H9 (cell line): Measurements from ENCODE around the gene SSR3. TPM values are rescaled to one million over a fixed set of nuclear protein-coding genes. Genes with fewer than 3 reads are reported as not detected.

Experiments
- DNase-seq: peaks from one replicate; pipeline ENCODE4 v3.0.0-alpha.2; 2017
- H2AFZ ChIP-seq: one replicate; pipeline ENCODE4 v1.6.1; 2013; ENCODE audit warnings: mild to moderate bottlenecking, low read length, control low read depth, moderate library complexity
- H2AK5ac ChIP-seq: 2 replicates; pipeline ENCODE4 v1.6.1; 2013; ENCODE audit warnings: low read length, control low read depth, mixed read lengths; ENCODE audit not compliant: insufficient read length
- H2BK120ac ChIP-seq: one replicate; pipeline ENCODE4 v1.6.1; 2013; ENCODE audit warnings: low read depth, mild to moderate bottlenecking, low read length, control low read depth, inconsistent platforms; ENCODE audit not compliant: poor library complexity, severe bottlenecking
- H2BK12ac ChIP-seq: 2 replicates; pipeline ENCODE4 v1.6.1; 2013; ENCODE audit warnings: low read length, control low read depth, mixed read lengths, low read depth; ENCODE audit not compliant: insufficient read length
- H2BK15ac ChIP-seq: 2 replicates; pipeline ENCODE4 v1.6.1; 2013; ENCODE audit warnings: low read depth, low read length, control low read depth
- H2BK20ac ChIP-seq: one replicate; pipeline ENCODE4 v1.6.1; 2013; ENCODE audit warnings: low read depth, mild to moderate bottlenecking, low read length, control low read depth, inconsistent platforms; ENCODE audit not compliant: poor library complexity, severe bottlenecking
- H2BK5ac ChIP-seq: 2 replicates; pipeline ENCODE4 v1.6.1; 2013; ENCODE audit warnings: low read length, control low read depth, mixed read lengths; ENCODE audit not compliant: insufficient read length
- H3K14ac ChIP-seq: 2 replicates; pipeline ENCODE4 v1.6.1; 2013; ENCODE audit warnings: low read length, control low read depth; ENCODE audit not compliant: insufficient read depth
- H3K18ac ChIP-seq: 2 replicates; pipeline ENCODE4 v1.6.1; 2013; ENCODE audit warnings: low read depth, mild to moderate bottlenecking, mixed read lengths, low read length, control low read depth; ENCODE audit not compliant: insufficient read length
- H3K23ac ChIP-seq: 2 replicates; pipeline ENCODE4 v1.6.1; 2013; ENCODE audit warnings: low read length, control low read depth, mixed read lengths, low read depth; ENCODE audit not compliant: insufficient read length
- H3K23me2 ChIP-seq: 2 replicates; pipeline ENCODE4 v1.6.1; 2013; ENCODE audit warnings: low read depth, mild to moderate bottlenecking, mixed read lengths, low read length, control low read depth; ENCODE audit not compliant: insufficient read length, poor library complexity, severe bottlenecking
- H3K27ac ChIP-seq: 2 replicates; pipeline ENCODE4 v1.5.1; 2013; ENCODE audit warnings: low read length, control low read depth, mixed read lengths, low read depth; ENCODE audit not compliant: insufficient read length
- H3K27me3 ChIP-seq: 2 replicates; pipeline ENCODE4 v1.6.1; 2013; ENCODE audit warnings: low read length, control low read depth, inconsistent platforms; ENCODE audit not compliant: insufficient read depth
- H3K4ac ChIP-seq: 2 replicates; pipeline ENCODE4 v1.6.1; 2013; ENCODE audit warnings: low read depth, mild to moderate bottlenecking, control low read depth, inconsistent platforms, low read length, moderate library complexity
- H3K4me1 ChIP-seq: 2 replicates; pipeline ENCODE4 v1.6.1; 2013; ENCODE audit warnings: low read length, control low read depth, inconsistent platforms; ENCODE audit not compliant: insufficient read depth
- H3K4me2 ChIP-seq: 2 replicates; pipeline ENCODE4 v1.6.1; 2013; ENCODE audit warnings: low read length, control low read depth, mixed read lengths; ENCODE audit not compliant: insufficient read length, insufficient read depth
- H3K56ac ChIP-seq: 2 replicates; pipeline ENCODE4 v1.6.1; 2013; ENCODE audit warnings: low read depth, mild to moderate bottlenecking, mixed read lengths, low read length, control low read depth; ENCODE audit not compliant: insufficient read length
- H3K79me1 ChIP-seq: 2 replicates; pipeline ENCODE4 v1.6.1; 2013; ENCODE audit warnings: low read depth, mild to moderate bottlenecking, moderate library complexity, low read length, control low read depth, inconsistent platforms; ENCODE audit not compliant: insufficient read depth, poor library complexity, severe bottlenecking
- H3K79me2 ChIP-seq: 2 replicates; pipeline ENCODE4 v1.6.1; 2013; ENCODE audit warnings: low read length, control low read depth, inconsistent platforms; ENCODE audit not compliant: insufficient read depth
- H3K9ac ChIP-seq: 2 replicates; pipeline ENCODE4 v1.6.1; 2013; ENCODE audit warnings: low read length, control low read depth, mixed read lengths; ENCODE audit not compliant: insufficient read length; ENCODE audit errors: extremely low read depth
- H3K9me3 ChIP-seq: one replicate; pipeline ENCODE4 v1.6.1; 2013; ENCODE audit warnings: low read depth, low read length, inconsistent platforms; ENCODE audit not compliant: control insufficient read depth
- H3T11ph ChIP-seq: one replicate; pipeline ENCODE4 v1.6.1; 2013; ENCODE audit warnings: mild to moderate bottlenecking, low read length, control low read depth, inconsistent platforms
- H4K20me1 ChIP-seq: one replicate; pipeline ENCODE4 v1.6.1; 2013; ENCODE audit not compliant: control insufficient read depth, insufficient read length, insufficient read depth
- H4K5ac ChIP-seq: 2 replicates; pipeline ENCODE4 v1.6.1; 2013; ENCODE audit warnings: low read depth, mild to moderate bottlenecking, mixed read lengths, low read length, control low read depth; ENCODE audit not compliant: insufficient read length
- H4K8ac ChIP-seq: replicated peaks from 2 replicates; pipeline ENCODE4 v1.6.1; 2013; ENCODE audit warnings: low read length, control low read depth, mixed read lengths, low read depth; ENCODE audit not compliant: insufficient read length
- H4K91ac ChIP-seq: 2 replicates; pipeline ENCODE4 v1.6.1; 2013; ENCODE audit warnings: low read depth, mild to moderate bottlenecking, moderate library complexity, mixed read lengths, low read length, control low read depth; ENCODE audit not compliant: insufficient read length
- H3K27ac Mint-ChIP-seq, 3 experiments: 2 replicates in 2 of 3; 3 replicates in 1 of 3; pipeline ENCODE4 v1.8.0; 2020 to 2021; ENCODE audit warnings: mixed read lengths in 3 of 3, mild to moderate bottlenecking in 1 of 3, moderate library complexity in 1 of 3
- H3K27me3 Mint-ChIP-seq: 2 replicates; pipeline ENCODE4 v1.8.0; 2021; ENCODE audit warnings: low read depth, mild to moderate bottlenecking, moderate library complexity, mixed read lengths
- H3K36me3 Mint-ChIP-seq, 3 experiments: 2 replicates in 2 of 3; 3 replicates in 1 of 3; pipeline ENCODE4 v1.8.0; 2020 to 2021; ENCODE audit warnings: low read depth in 3 of 3, mixed read lengths in 3 of 3; ENCODE audit not compliant: insufficient read depth in 1 of 3
- H3K4me1 Mint-ChIP-seq, 2 experiments: 2 replicates each; pipeline ENCODE4 v1.8.0; 2020; ENCODE audit warnings: mixed read lengths in 2 of 2
- H3K4me3 Mint-ChIP-seq, 2 experiments: 2 replicates in 1 of 2; 3 replicates in 1 of 2; pipeline ENCODE4 v1.8.0; 2020 to 2021; ENCODE audit warnings: mild to moderate bottlenecking in 2 of 2, mixed read lengths in 2 of 2, moderate library complexity in 1 of 2
- H3K9me3 Mint-ChIP-seq, 2 experiments: 2 replicates in 1 of 2; 3 replicates in 1 of 2; pipeline ENCODE4 v1.8.0; 2020; ENCODE audit warnings: mild to moderate bottlenecking in 2 of 2, mixed read lengths in 2 of 2, moderate library complexity in 1 of 2
- CTCF ChIP-seq: fragments of 200-600 bp; sonication (generic); conservative IDR thresholded peaks from 3 replicates; pipeline ENCODE4 v1.8.0; 2021; ENCODE audit warnings: antibody characterized with exemption, mild to moderate bottlenecking
- WGBS: extraction: QIAGEN DNeasy Blood & Tissue Kit; methylation state at CpG from one replicate; pipeline ENCODE4 v1.1.7; 2013; ENCODE audit warnings: missing lambda C conversion rate, low lambda C conversion rate, mixed read lengths; ENCODE audit not compliant: insufficient read length; ENCODE audit errors: extremely low coverage; 5-methylcytosine and 5-hydroxymethylcytosine counted together
- total RNA-seq: library from RNA; stranded (reverse); gene quantifications from 2 replicates; pipeline ENCODE4 v1.2.1, GENCODE V29; 2021

Gene SSR3
- total RNA-seq, 1 experiment from 2014 or later: 177 TPM

DNA sequence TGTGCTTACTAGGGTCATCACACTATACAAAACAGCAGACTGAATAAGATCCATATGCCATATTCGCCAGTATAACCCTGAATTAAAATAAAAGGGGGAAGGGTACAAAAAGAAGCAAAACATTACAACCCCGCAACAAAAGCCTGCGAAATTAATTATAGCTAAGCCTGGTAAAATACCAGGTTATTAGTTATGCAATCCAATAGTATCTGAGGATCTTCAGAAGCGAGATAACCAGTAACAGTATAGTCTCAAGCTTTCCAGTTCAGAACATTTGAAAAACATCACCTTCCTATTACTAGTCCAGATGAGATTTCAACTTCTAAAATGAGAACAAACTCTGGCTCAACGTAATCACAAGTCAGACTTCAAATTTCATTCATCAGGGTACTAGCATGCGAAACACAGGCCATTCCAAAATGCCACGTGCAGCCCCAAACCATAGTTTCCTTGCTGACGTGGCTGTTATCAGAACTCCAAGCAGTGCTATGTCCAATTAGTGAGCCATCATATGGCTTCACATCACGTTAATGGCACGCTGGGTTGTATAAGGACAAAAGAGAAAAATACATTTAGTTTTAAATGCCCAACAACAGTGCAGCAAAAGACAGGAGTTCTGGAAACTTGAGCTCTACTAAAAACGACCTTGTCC, 1.1 kb downstream of the SSR3 start:
- no peak overlapping the region for H2BK15ac ChIP-seq
- WGBS: no CpG with 5 or more reads among the region's 11 CpGs
- peak overlapping the region; percentile 70 for H4K5ac ChIP-seq
- H2BK120ac ChIP-seq: no peak overlapping the region
- H3K79me1 ChIP-seq: no peaks in the 10 kb centered on the region
- H3K23ac ChIP-seq: no peak overlapping the region
- H3K27ac Mint-ChIP-seq: peak overlapping the region in 2 of 3 experiments; percentile 98 to 99; a peak in 4 of 7 replicates
- H2BK12ac ChIP-seq: no peak overlapping the region
- no peak overlapping the region for H3K56ac ChIP-seq
- H4K20me1 ChIP-seq: no peaks in the 10 kb centered on the region
- H3K4me1 Mint-ChIP-seq: peaks cover 22% of the 10 kb centered on the region in 2 experiments
- H3K23me2 ChIP-seq: peaks cover 9% of the 10 kb centered on the region
- H3K27ac ChIP-seq: no peak overlapping the region
- H3T11ph ChIP-seq: no peak overlapping the region
- no peak overlapping the region for H2BK5ac ChIP-seq
- H4K91ac ChIP-seq: no peak overlapping the region
- no peak overlapping the region for H3K18ac ChIP-seq
- H3K4me1 ChIP-seq: no peaks in the 10 kb centered on the region
- peak overlapping the region; percentile 100 for H3K9ac ChIP-seq
- H3K14ac ChIP-seq: peak overlapping the region; percentile 49; the same call in 1 of the 2 replicates
- no peak overlapping the region for H2AFZ ChIP-seq
- peak overlapping the region; percentile 99 for H3K4me2 ChIP-seq
- peaks cover 26% of the 10 kb centered on the region; the same call in 1 of the 2 replicates for H3K79me2 ChIP-seq
- peak overlapping the region; percentile 96 to 98 for H3K4me3 Mint-ChIP-seq
- H2AK5ac ChIP-seq: no peak overlapping the region
- TF ChIP-seq CTCF: no peak
- no peaks in the 10 kb centered on the region for H3K27me3 Mint-ChIP-seq
- peaks cover 27 to 44% (median 42%) of the 10 kb centered on the region in 3 experiments; a peak in 6 of 7 replicates for H3K36me3 Mint-ChIP-seq
- H3K9me3 Mint-ChIP-seq: no peaks in the 10 kb centered on the region
- no peak overlapping the region for H3K4ac ChIP-seq
- DNase-seq: no peak
- no peaks in the 10 kb centered on the region for H3K27me3 ChIP-seq
- no peaks in the 10 kb centered on the region for H3K9me3 ChIP-seq
- no peak overlapping the region for H4K8ac ChIP-seq
- H2BK20ac ChIP-seq: no peak overlapping the region
